Activated effector memory CD4-positive, alpha-beta T cell treated with Interleukin-2 at 50 U/mL for 16 hours (primary cell): ENCODE measurements around the gene LDLRAD3.
"Not testable (repeated sequence)": the region's sequence is repeated elsewhere in the genome, so short reads cannot be mapped to it uniquely, and the experiment has no call there.

Experiments used
- DNase-seq: peaks from one replicate; pipeline ENCODE4 v3.0.0-alpha.2; 2020

The LDLRAD3 gene

GRCh38 chr11:35998634-35999033, 54.8 kb downstream of the LDLRAD3 start:
- no peak for DNase-seq

- no peak for DNase-seq
Observed at GRCh38 chr11:36000616-36001190, 56.8 kb downstream of the LDLRAD3 start.

DNA sequence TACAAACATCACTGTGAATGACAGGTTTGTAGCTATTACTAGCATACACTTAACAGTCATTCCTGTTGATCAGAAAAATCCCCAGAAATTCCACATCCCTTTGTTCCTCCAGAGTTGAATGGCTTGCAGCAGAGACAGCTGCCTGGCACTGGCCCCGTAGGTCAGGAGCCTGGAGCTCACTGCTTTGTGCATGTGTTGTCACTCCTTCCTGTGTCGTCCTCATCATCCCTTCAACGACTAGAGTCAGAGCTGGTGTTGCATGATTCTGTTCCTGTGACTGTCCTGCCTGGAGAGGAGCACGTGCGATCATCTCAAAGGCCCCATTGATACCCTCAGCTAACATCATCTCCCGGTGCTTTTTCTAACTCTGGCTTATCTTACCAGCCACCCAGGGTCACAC, 58.3 kb downstream of the LDLRAD3 start:
- no peak for DNase-seq

DNA sequence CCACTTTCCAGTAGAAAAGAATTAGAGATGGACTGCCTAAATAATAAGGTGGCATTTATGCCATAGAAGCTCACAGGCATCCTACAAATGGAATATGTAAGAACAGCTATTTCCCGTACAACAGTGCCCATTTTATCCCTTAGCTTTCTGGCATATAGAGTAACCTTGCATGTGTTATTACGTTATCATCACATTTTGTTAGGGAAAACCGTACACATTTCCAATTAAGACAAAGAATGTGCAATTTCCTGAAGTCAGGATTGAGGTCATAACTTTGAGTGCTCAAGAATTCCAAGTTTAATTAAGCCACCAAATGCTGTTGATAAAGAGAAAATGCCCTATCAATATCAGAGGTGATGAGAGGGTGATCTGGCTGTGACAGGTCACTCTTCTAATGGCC, 58.9 kb downstream of the LDLRAD3 start:
- DNase-seq: no peak

DNA sequence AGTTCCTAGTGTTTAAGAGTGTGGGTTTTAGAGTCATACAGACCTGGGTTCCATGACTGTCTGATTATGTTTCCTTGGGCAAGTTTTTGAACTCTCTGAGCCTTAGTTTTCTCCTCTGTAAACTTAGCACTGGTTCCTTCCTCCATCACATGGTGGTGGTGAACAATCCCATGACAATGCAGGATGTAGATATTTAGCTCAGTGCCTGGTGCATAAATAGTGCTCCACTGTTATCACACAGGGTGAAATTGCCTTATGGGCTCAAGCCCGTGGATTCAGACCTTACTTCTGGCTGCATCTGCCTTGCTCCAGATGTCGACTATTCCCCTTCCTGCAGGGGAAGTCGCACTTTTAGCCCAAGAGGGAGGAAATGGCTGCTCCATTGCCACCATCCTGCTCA, 62.7 kb downstream of the LDLRAD3 start:
- DNase-seq: no peak

GRCh38 chr11:36007127-36007655, 63.3 kb downstream of the LDLRAD3 start:
- DNase-seq: no peak

DNA sequence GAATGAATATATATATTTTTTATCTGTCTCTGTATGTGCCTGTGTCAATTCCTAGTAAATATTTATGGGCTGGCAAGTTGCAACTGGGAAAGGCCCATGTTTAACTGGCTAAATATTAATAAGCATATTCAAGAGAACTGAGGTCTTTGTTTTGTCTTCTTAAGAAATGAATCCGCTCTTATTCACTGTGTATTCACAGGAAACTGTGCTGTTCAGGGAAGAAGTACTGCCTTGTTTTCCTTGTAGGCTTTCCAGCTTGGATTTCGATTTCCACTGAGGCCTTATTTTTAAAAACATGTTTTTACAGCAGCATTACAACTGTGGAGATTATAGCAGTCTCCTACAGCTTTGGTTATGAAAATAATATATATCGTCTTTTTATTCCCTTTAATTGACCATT, 64.7 kb downstream of the LDLRAD3 start:
- no peak for DNase-seq

DNA sequence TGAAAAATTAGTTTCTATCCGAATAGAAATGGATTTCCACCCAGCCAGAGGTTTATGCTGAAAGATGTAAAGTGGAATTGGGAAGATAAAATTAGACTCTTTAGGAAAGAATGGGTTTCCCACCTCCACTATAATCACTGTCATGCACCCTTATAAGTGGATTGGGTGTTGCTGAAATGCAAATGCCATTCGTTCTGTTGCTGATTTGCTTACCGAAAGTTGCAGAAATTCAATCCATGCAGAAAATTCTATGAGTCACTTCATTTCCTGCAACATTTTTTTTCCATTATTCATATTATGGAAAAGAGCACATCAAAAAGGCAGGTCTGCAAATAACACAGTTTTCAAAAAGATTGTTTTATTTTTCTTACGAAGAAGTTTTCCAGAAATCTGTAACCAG, 65.6 kb downstream of the LDLRAD3 start:
- no peak for DNase-seq

DNA sequence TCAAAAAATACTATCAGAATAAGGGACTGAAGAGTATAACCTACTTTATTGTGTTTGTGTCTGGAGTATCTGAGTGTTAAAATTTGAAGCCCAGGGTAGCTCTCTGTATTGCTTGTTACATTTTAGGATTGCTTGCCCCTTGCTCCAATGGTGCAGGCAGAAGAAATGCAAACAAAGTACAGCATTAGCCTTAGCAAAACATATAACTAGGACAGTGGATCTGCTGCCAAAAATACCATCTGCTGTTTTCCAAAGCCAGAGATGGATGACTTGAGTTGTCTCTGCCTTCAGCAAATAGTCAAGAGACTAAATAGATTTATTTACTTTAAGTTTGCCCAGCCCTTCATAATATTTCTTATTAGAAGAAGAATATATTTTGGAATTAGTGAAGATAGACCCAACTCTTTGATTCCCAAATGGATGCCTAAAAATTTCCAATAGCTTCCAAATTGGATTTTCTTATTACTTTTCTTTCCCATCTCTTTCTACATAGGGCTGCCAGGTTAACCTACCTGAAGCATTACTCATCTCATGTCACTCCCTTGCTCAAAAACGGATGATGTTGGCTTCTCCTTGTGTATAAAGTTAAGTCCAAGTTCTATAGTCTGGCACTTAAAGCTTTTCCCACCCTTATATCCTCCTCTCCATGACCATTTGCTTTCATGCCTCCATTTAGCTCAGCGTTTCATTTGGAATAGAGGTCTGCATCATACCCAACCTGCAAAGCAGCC, 66.3 kb downstream of the LDLRAD3 start:
- DNase-seq: no peak

DNA sequence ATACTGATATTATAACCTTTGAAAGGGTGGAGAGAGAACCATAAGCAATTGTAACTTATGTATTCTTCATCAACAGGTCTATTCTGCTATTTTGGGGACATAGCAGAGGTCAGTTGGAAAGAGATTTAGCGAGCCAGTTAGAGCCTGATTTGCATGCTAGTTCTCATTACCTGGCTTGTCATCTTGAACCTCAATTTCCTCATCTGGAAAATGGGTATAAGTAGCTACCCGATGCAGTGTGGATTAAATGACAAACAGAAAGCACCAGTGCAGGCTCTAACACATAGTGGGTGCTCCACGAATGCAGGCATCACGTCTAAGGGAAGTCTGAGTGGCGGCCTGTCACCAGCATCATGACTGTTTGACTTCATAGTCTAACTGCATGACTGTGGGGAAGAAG, 67.7 kb downstream of the LDLRAD3 start:
- DNase-seq: no peak

DNA sequence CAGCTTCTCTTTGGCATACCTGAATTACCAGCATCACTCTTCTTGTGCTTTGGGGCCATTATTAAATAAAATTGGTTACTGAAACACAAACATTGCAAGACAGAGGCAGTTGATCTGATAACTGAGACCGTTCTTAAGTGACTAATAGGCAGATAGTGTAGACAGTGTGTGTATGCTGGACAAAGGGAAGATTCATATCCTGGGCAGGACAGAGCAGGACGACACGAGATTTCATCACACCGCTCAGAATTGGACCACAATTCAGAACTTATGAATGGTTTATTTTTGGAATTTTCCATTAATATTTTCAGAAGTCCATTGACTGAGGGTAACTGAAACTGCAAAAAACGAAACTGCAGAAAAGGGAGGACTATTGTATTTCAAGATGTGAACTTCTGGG, 68.6 kb downstream of the LDLRAD3 start:
- no peak for DNase-seq

DNA sequence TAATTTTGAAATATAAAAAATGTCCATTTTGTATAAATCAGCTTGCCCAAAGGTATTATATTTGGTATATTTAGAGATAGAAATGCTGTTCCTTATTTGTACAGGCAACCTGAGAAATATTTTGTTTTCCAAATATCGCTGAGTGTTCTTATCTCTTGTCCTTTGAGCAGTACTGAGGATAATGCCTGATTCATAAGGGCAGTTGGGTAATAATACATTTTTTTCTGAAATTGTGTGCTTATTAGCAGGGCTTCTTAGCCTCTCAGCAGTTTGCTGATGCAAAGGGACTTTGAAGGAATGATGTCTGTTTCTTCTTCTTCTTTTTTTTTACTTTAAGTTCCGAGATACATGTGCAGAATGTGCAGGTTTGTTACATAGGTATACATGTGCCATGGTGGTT, 69.1 kb downstream of the LDLRAD3 start:
- no peak for DNase-seq

GRCh38 chr11:36013446-36013845, 69.6 kb downstream of the LDLRAD3 start:
- DNase-seq: not testable (repeated sequence)

DNA sequence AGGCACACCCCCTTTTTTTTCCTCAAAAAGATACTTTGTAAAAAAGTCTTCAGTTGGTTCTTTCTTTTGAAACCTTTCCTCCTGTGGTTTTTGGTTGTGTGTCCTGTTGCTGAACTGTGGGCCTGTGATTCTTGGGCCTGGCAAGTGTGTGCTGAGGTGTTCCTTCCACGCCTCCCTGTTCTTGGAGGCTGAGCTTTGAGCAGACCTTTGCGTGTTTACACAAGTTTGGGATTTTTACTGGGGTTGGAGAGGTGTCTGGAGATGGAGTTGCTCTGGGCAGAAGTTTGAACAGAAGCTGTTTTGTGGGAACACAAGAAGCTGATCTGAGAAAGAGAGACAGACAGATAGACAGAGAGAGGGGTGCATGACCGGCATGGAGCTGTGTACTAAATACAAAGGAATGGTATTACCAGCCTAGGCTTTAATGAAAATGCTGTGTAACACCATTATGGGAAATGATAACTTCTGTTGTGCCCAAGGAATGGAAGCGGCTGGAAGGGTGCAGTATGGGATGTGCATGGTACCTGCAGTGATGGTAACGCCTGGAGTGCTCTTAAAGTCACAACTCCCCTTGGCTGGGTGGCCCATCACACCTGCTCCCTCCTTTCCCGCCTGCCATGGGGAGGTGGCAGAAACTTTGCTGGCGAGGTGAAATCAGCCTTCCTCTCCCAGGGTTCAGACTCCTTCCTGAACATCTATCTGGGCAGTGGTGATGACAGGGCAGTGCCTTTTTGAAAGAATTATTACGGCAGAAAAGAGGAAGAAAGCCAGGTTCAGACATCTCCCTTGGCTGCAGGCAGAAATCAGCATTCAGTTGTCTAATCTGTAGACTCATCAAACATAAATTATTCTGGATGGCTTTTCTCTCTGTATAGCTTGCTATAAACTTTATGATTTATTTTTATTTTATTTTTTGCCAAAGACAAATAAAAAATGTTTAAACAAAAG, 70.4 kb downstream of the LDLRAD3 start:
- DNase-seq: no peak

- DNase-seq: no peak
Observed at GRCh38 chr11:36014898-36015665, 71.2 kb downstream of the LDLRAD3 start.

GRCh38 chr11:36015799-36016198, 71.9 kb downstream of the LDLRAD3 start:
- DNase-seq: no peak

GRCh38 chr11:36016263-36016662, 72.4 kb downstream of the LDLRAD3 start:
- DNase-seq: no peak

DNA sequence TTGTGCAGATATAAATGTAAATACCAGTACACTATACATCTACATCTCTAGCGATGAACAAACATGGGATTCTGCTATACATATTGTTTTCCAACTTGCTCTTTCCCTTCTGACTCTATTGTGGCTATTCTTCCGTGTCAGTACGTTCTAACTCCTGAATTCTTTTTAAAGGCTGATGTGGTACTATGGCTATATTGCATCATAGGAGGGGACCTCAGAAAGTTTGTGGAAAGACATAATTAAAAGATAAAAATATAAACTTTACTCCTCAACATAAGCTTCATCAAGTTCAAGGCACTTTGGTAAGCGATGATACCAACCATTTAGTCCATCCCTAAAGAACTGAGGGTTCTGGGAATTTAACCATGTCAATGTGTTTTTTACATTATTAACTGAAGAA, 72.8 kb downstream of the LDLRAD3 start:
- DNase-seq: no peak

GRCh38 chr11:36019005-36019596, 75.2 kb downstream of the LDLRAD3 start:
- no peak for DNase-seq

GRCh38 chr11:36019722-36020121, 75.9 kb downstream of the LDLRAD3 start:
- no peak for DNase-seq

DNA sequence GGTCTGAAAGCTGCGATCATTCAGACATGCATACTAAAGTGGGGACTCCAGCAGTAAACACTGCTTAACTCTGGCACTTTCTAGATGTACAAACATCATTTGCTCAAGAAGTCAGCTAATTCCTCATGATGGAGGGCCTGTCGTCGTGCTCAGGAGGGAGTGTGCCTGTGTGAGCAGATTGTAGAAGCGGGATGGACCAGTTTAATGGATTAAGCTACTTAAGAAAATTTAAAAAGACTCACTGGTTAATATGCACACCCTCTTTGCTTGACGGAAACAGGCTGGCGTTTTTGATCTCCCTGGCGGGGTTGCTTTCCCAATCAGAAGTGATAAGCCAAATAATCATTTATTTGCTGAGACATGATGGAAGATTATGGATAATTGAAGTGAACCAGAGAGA, 79.0 kb downstream of the LDLRAD3 start:
- DNase-seq: no peak

DNA sequence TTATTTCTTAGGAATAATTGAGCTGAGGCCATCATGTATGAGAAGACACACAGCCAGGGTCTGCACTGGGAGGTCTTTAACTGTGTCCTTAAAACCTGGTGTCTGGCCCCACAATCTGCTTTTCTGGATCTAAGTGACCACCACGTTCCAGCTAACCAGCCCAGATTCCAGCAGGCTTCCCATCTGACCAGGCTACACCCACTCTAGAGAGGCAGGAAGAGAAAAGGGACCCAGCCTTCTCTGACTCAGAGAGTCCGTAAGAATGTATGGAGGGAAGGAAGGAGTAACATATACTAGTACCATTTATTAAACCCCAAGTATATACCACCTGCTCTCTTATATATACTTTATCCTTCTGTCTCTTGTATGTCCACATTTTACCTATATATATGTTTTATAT, 80.1 kb downstream of the LDLRAD3 start:
- no peak for DNase-seq
